ENCODE data around the gene MUC4.

DNA sequence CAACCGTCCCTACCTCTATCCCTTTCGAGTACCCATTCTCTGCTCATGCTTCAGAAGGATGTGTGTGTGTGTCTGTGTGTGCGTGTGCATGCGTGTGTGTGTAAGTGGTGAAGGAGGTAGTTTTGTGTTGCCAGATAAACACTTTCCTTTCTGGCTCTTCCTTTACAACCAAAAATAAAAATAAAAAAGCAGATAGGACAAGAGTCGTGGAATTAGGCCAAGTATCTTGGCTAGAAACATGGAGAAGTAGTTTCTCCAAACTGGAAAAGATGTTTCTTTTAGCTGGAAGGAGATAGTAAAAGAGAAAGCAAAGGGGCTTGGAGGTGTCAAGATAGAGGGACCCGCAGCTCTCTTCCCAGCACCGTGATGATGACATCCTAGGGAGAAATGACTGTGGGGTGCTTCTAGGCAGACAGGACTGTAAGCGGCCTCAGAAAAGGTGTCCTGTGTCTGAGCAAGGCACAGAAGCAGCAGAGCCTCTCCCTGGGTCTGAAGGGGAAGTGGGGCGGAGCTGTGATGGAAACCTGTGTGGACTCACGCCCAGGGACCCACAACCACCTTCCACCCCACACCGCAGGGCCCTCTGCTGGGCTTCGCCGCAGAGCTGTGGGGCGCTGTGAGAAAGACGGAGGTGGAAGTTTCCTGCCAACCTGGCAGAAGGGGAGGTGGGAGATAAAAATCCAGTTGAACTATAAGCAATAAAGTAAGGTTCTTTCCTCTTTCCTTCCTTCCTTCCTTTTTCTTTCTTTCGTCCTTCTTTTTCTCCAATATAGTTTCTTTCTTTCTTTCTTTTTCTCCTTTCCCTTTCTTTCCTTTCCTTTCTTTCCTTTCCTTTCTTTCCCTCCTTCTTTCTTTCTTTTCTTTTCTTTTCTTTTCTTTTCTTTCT lies 55.7 kb downstream of the MUC4 start:
- TF ChIP-seq, protein P1, sequence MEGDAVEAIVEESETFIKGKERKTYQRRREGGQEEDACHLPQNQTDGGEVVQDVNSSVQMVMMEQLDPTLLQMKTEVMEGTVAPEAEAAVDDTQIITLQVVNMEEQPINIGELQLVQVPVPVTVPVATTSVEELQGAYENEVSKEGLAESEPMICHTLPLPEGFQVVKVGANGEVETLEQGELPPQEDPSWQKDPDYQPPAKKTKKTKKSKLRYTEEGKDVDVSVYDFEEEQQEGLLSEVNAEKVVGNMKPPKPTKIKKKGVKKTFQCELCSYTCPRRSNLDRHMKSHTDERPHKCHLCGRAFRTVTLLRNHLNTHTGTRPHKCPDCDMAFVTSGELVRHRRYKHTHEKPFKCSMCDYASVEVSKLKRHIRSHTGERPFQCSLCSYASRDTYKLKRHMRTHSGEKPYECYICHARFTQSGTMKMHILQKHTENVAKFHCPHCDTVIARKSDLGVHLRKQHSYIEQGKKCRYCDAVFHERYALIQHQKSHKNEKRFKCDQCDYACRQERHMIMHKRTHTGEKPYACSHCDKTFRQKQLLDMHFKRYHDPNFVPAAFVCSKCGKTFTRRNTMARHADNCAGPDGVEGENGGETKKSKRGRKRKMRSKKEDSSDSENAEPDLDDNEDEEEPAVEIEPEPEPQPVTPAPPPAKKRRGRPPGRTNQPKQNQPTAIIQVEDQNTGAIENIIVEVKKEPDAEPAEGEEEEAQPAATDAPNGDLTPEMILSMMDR (IDR thresholded peaks at IDR 0.05), result no peak
- TF ChIP-seq EP300 (IDR thresholded peaks at IDR 0.05; ENCODE audit: borderline replicate concordance in 1 of 2, low read depth in 1 of 2, low read length in 1 of 2), result no peak
- no peak for TF ChIP-seq RXRA (IDR thresholded peaks at IDR 0.05; ENCODE audit: borderline replicate concordance, low read depth)
- TF ChIP-seq RAD21 (IDR thresholded peaks at IDR 0.05; ENCODE audit: low read length), result no peak
- TF ChIP-seq NRF1 (IDR thresholded peaks at IDR 0.05; ENCODE audit: low read depth, low read length), result no peak
- no peak for TF ChIP-seq MXI1 (IDR thresholded peaks at IDR 0.05; ENCODE audit: low read depth, low read length)
- no peak for TF ChIP-seq EZH2phosphoT487 (IDR thresholded peaks at IDR 0.05; ENCODE audit: borderline replicate concordance, low read depth)
- TF ChIP-seq FOSL2 (IDR thresholded peaks at IDR 0.05; ENCODE audit: borderline replicate concordance, low read depth), result no peak
